MM.1S (cell line): Measurements from ENCODE around the gene TPRN.

ENCODE experiments used
- CTCF ChIP-seq: fragments of 300-600 bp; sonication (generic); IDR thresholded peaks from 2 replicates; pipeline ENCODE4 v1.5.1; 2016; ENCODE audit warnings: antibody characterized with exemption, low read length, mixed read lengths
- EZH2 ChIP-seq: fragments of 300-600 bp; sonication (generic); optimal IDR thresholded peaks from 2 replicates; pipeline ENCODE3; 2017; ENCODE audit warnings: low read depth, mild to moderate bottlenecking, antibody characterized with exemption, low read length, mixed read lengths
- EZH2phosphoT487 ChIP-seq: fragments of 300-600 bp; sonication (generic); IDR thresholded peaks from 2 replicates; pipeline ENCODE4 v1.6.1; 2018; ENCODE audit warnings: antibody characterized with exemption, low read length

DNA sequence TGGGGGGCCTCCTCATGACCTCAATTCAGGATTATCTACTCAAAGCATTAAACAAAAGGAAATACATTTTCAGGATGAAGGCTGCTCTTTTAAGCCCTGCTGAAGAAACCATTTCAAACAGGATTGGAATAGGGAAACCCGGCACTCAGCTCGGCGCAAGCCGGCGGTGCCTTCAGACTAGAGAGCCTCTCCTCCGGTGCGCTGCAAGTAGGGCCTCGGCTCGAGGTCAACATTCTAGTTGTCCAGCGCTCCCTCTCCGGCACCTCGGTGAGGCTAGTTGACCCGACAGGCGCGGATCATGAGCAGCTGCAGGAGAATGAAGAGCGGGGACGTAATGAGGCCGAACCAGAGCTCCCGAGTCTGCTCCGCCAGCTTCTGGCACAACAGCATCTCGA lies 4.2 kb upstream of the TPRN start:
- TF ChIP-seq CTCF: no peak
- no peak for TF ChIP-seq EZH2phosphoT487
- TF ChIP-seq EZH2: no peak
